ENCODE data around the gene LEKR1.
"Not testable (repeated sequence)": the region's sequence is repeated elsewhere in the genome, so short reads cannot be mapped to it uniquely, and the experiment has no call there.

The LEKR1 gene

GRCh38 chr3:156826144-156826895, at the start of gene LEKR1:
TSS of gene LEKR1 (plus strand) at chr3:156826353. CDS start at chr3:156829330, 2,977 bp downstream.
- DNase-seq = peak; percentile 92

GRCh38 chr3:156776871-156777270, 49.3 kb upstream of the LEKR1 start:
- DNase-seq = no peak

GRCh38 chr3:156781310-156782230, 44.6 kb upstream of the LEKR1 start:
- DNase-seq = no peak

GRCh38 chr3:156782319-156782718, 43.8 kb upstream of the LEKR1 start:
- DNase-seq = no peak

GRCh38 chr3:156782921-156783320, 43.2 kb upstream of the LEKR1 start:
- DNase-seq = no peak

DNA sequence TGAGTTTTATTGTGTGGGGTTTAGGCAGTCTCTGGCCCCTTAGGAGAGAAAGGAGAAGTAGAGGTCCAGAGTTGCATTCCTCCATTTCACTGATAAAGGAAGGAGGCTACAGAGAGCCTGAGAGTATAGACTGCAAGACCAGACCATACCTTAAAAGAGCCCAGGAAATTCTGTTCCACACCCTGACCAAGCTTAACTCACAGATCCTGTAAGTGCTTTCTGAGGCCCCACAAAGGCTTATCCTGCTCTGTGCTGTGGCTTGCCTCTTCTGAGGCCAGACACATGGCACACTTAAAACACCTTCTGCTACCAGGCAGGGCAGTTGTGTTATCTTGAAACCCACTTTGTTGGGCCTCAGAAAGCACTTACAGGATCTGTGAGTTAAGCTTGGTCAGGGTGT, 39.2 kb upstream of the LEKR1 start:
- DNase-seq = peak; percentile 74

DNA sequence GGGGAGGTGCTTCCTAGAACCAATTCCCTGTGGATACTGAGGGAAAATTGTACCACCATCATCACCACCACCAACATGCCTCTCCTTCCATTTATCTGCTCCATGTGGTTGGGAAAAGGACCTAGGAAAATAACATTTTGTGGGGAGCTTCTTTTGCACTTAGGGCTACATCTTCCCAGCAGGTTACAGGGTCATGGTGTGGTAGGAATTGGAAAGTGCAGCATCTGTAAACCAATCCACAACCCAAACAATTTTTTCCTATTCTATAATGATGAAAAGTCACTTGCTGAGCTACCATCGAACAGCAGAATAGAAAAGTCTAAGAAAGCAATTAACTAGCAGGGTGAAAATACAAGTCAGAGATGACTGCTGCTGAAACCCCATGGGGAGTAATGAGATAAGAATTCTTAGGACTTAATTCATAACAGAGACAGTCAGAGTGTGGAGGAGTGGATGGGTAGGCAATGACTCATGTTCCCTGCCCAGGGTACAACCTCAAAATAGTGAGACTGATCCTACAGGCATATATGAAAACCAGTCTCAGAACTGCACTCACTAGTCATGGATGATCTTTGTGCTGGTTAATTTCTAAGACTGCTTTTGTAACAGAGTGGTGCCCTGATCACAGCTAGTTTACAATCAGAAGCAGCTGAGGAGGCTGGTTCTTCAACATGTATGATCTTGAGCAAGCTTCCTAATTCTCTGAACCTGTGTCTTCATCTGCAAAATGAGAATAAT, 38.1 kb upstream of the LEKR1 start:
- peak; percentile 66 for DNase-seq

DNA sequence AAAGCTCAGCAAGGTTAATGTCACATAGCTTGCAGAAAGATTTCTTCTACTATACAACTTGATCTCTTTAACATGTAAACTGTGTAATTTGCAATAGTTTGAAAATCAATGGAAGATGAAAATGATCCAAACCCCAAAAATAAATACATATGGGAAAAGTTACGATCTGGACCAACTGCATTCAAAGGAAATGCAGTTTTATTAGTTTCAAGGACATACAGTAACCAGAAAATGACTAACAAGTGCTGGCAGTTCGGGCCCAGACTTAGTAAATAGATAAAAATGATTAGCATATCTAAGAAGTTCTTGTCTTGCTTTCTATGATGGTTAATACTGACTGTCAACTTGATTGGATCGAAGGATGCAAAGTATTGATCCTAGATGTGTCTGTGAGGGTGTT, 37.3 kb upstream of the LEKR1 start:
- DNase-seq = no peak

GRCh38 chr3:156790156-156790555, 36.0 kb upstream of the LEKR1 start:
- no peak for DNase-seq

GRCh38 chr3:156792114-156792513, 34.0 kb upstream of the LEKR1 start:
- no peak for DNase-seq

- DNase-seq = no peak
Measured at GRCh38 chr3:156792536-156792935, 33.6 kb upstream of the LEKR1 start.

DNA sequence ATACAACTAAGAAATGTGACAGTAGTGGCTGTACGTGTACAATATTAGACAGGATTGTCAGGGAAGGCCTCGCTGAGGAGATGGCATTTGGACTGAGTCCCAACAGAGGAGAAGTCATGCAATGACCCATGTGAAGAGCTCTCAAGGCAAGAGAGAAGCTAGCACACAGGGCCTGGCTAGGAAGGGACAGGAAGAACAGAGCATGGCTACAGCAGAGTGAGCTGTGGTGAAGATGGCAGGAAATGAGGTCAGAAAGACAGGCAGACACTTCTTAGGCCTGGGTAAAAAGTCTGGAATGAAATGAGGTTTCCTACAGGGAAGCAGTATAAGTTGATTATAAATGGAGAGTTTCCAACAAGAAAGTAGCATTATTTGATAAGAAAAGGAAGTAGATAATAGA, 33.2 kb upstream of the LEKR1 start:
- DNase-seq = no peak

DNA sequence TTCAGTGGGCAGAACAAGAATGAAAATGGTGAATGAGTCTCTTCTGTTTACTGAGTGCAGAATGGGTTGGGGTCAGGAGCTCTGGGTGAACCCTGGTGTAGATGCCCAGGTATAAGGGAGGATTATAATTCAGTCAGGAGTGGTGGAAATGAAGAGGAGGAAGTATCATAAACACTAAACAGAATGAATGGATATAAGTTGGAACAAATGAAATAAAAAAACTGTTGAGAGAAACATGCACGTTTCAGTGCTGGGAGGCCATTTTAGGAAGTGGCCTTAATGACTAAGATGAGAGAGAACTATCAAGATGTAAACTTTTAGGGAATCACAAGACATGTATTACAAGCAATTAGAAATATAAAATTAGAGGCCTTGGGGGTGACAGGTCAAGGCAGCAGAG, 32.8 kb upstream of the LEKR1 start:
- no peak for DNase-seq

DNA sequence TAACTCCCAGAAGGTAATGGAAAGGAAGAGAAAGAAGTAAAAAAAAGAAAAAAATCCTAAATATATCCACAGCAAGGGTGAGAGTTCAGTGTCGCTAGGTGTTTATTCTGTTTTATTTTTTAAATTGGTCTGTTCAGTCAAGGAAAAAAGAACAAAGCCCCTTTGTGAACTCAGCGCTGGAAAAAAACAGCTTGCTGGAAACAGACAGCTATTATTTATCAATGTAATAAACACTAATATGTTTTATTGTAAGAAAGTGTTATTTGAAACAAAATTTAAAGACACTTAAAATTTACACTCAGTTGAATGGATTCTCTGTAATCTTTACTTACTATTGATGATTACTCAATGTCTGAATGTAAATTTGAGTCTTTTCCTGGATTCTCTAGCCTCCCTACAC, 32.3 kb upstream of the LEKR1 start:
- no peak for DNase-seq

GRCh38 chr3:156795890-156796481, 30.2 kb upstream of the LEKR1 start:
- no peak for DNase-seq

GRCh38 chr3:156797368-156797767, 28.8 kb upstream of the LEKR1 start:
- no peak for DNase-seq

DNA sequence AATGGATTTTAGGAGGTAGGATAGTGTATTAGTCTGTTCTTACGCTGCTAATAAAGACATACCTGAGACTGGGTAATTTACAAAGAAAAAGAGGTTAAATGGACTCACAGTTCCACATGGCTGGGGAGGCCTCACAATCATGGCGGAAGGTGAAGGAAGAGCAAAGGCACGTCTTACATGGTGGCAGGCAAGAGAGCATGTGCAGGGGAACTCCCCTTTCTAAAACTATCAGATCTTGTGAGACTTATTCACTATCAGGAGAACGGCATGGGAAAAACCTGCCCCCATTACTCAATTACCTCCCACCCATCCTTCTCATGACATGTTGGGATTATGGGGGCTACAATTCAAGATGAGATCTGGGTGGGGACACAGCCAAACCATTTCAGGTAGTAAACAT, 25.9 kb upstream of the LEKR1 start:
- not testable (repeated sequence) for DNase-seq

DNA sequence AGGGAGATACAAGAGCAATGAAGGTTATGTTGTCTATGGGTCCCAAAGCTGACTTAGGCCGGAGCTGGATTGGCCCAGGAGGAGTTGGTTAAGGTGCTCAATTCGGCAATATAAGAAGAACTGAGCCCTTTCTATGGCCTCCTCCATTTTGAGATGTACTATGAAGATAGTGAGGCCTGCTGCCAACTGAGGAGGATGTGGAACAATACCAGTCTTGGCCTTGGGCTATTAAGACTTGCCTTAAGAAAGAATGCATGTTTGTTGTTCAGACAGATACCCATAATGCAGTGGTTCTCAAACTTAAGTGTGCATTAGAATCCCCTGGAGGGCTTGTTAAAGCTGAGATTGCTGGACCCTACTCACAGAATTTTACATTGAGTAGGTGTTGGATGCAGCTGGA, 24.4 kb upstream of the LEKR1 start:
- no peak for DNase-seq

DNA sequence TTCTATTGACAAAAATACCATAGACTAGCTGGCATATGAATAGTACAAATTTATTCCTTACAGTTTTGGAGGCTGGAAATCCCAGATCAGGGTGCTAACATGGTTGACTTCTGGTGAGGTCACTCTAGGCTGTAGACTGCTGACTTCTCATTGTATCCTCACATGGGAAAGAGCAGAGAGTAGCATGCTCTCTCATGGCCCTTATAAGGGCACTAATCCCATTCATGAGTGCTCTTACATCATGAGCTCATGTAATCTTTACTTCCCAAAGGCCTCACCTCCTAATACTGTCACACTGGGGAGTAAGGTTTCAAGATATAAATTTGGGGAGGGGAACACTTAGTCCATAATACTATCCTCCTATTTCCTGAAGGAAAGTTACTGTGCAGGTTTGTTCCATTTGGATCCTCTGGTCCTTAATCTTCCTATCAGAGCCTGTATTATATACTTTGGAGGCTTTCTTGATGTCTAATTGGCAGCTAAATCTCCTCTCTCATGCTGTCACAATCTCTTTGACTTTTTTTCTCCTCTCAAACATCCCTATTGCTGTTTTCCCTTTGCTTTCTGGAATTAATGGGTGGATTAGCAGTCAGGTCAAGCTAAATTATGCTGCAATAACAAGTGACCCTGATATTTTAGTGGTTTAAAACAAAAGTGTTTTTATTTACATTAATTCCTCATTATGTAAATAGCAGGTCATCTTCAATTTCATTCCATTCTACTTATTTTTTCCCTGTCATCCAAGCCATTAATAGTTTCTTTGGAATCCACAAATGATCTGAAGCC, 23.1 kb upstream of the LEKR1 start:
- no peak for DNase-seq

DNA sequence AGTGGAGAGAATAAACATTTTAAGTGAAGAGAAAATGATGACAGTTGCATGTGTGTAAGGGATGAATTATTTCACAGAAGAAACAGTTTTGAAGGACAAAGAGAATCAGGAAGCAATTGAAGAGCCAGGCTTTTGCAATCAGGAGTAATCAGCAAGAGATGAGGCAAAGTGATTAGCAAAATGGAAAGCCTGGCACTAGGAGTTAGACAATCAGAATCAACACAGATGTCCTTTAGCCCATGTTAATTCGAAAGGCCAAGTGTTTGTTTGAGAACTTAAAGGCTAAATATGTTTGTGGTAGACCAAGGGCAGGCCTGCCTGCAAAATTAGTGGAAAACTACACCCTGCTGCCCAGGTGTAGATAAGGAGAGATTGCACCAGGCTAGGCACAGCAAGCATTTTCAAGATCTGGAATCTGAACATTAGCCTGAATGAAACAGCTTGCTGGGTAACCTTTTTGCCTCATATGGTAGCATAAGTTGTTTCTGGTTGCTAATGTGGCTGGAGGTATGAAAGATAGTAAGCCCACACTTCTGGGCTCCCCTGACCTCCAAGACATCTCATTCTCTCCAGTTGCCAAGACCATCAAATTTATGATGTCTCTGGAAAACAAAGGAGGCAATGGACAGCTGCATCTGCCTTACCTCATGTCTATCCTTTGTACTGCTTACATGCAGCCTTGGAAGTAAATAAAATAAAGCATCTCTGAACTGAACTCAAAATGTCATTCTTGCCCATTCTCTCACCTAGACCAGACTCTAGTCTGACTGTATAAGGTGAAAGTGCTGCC, 22.0 kb upstream of the LEKR1 start:
- no peak for DNase-seq

DNA sequence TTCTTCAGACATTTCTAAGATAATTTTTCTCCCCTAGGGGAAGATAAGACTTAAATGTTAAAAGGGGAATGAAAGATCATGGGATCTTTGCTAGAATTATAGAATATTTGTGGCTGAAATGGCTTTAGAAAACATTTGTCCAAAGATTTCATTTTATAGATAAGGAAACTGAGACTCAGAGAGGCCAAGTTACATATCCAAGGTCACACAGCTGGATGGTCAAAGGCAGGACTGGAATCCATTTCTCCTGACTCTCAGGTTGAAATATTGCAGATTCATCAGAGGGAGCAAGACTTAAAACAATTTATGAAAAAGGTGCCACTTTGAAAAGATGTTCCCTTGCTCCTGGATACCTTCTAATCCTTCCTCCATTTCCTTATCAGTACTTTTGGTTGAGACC, 19.5 kb upstream of the LEKR1 start:
- no peak for DNase-seq
